ENCODE measurements around the gene NABP2. TPM values are rescaled to one million over a fixed set of nuclear protein-coding genes. Genes with fewer than 3 reads are reported as not detected.
"Not testable (repeated sequence)": the region's sequence is repeated elsewhere in the genome, so short reads cannot be mapped to it uniquely, and the experiment has no call there.

NABP2 gene
- total RNA-seq, 1 donor from 2014 or later, result 75.7 TPM

- no peak for DNase-seq (ENCODE audit: low read depth, low spot score)
- Mint-ChIP-seq H3K27ac (ENCODE audit: unreplicated experiment) (peak overlapping the region; percentile 69), H3K4me3 (peak overlapping the region; percentile 80), H3K27me3 (ENCODE audit: low read depth) (no peaks in the 10 kb centered on the region), H3K4me1 (peaks cover 25% of the 10 kb centered on the region), H3K36me3 (ENCODE audit: low read depth) (peaks cover 4% of the 10 kb centered on the region), H3K9me3 (no peaks in the 10 kb centered on the region)
- TF ChIP-seq CTCF (conservative IDR thresholded peaks at IDR 0.05), result no peak
Measured at GRCh38 chr12:56260380-56260779, 36.2 kb downstream of the NABP2 start.

- no peak overlapping the region for H3K27ac Mint-ChIP-seq (ENCODE audit: unreplicated experiment)
- H3K9me3 Mint-ChIP-seq, result no peaks in the 10 kb centered on the region
- no peak for DNase-seq (ENCODE audit: low read depth, low spot score)
- H3K27me3 Mint-ChIP-seq (ENCODE audit: low read depth), result no peaks in the 10 kb centered on the region
- TF ChIP-seq CTCF (conservative IDR thresholded peaks at IDR 0.05), result no peak
- H3K36me3 Mint-ChIP-seq (ENCODE audit: low read depth), result peaks cover 4% of the 10 kb centered on the region
- H3K4me1 Mint-ChIP-seq, result peaks cover 24% of the 10 kb centered on the region
- peak overlapping the region; percentile 80 for H3K4me3 Mint-ChIP-seq
Measured at GRCh38 chr12:56260921-56261320, 36.8 kb downstream of the NABP2 start.

- TF ChIP-seq CTCF (conservative IDR thresholded peaks at IDR 0.05), result no peak
- Mint-ChIP-seq H3K9me3 (no peaks in the 10 kb centered on the region), H3K36me3 (ENCODE audit: low read depth) (no peaks in the 10 kb centered on the region), H3K4me1 (peaks cover 22% of the 10 kb centered on the region), H3K4me3 (peak overlapping the region; percentile 58), H3K27ac (ENCODE audit: unreplicated experiment) (no peak overlapping the region), H3K27me3 (ENCODE audit: low read depth) (no peaks in the 10 kb centered on the region)
- no peak for DNase-seq (ENCODE audit: low read depth, low spot score)
Measured at GRCh38 chr12:56261503-56262232, 37.5 kb downstream of the NABP2 start.

- H3K27me3 Mint-ChIP-seq (ENCODE audit: low read depth); H3K9me3 Mint-ChIP-seq; H3K27ac Mint-ChIP-seq (ENCODE audit: unreplicated experiment); H3K36me3 Mint-ChIP-seq (ENCODE audit: low read depth); H3K4me3 Mint-ChIP-seq; DNase-seq (ENCODE audit: low read depth, low spot score): not testable (repeated sequence)
- H3K4me1 Mint-ChIP-seq, result peaks cover 22% of the 10 kb centered on the region
Measured at GRCh38 chr12:56262955-56263354, 38.8 kb downstream of the NABP2 start.

GRCh38 chr12:56266068-56266692 is 42.0 kb downstream of the NABP2 start:
- Mint-ChIP-seq H3K4me1 (peaks cover 16% of the 10 kb centered on the region), H3K27ac (ENCODE audit: unreplicated experiment) (peak overlapping the region; percentile 98), H3K4me3 (peak overlapping the region; percentile 92)
- H3K27me3 Mint-ChIP-seq (ENCODE audit: low read depth); H3K9me3 Mint-ChIP-seq; DNase-seq (ENCODE audit: low read depth, low spot score); H3K36me3 Mint-ChIP-seq (ENCODE audit: low read depth): not testable (repeated sequence)

GRCh38 chr12:56266693-56267442 is 42.7 kb downstream of the NABP2 start, which contains the start of gene COQ10A:
Gene COQ10A (plus strand): TSS chr12:56266942. CDS start chr12:56267119, 177 bp downstream.
- DNase-seq (ENCODE audit: low read depth, low spot score), result peak; percentile 87
- Mint-ChIP-seq H3K27me3 (ENCODE audit: low read depth) (no peaks in the 10 kb centered on the region), H3K36me3 (ENCODE audit: low read depth) (peaks cover 9% of the 10 kb centered on the region), H3K4me3 (peak within 1 kb of the TSS; percentile 92), H3K9me3 (no peaks in the 10 kb centered on the region), H3K27ac (ENCODE audit: unreplicated experiment) (peak within 1 kb of the TSS; percentile 98), H3K4me1 (peaks cover 16% of the 10 kb centered on the region)
- peak; percentile 72 for TF ChIP-seq CTCF (conservative IDR thresholded peaks at IDR 0.05)
